SU-DHL-6 (cell line): ENCODE results near the gene ACVR1C.

Experiments
- H2AFZ ChIP-seq: fragments of 200-600 bp; sonication (generic); 2 replicates; pipeline ENCODE4 v1.6.1; 2014; ENCODE audit warnings: low read depth, mild to moderate bottlenecking, moderate library complexity, mixed read lengths, antibody characterized with exemption, low read length; ENCODE audit not compliant: severe bottlenecking
- H3F3A ChIP-seq: fragments of 200-600 bp; shearing (Covaris generic); 2 replicates; pipeline ENCODE4 v1.6.0; 2016; ENCODE audit warnings: antibody characterized with exemption, mild to moderate bottlenecking; ENCODE audit not compliant: insufficient read depth
- H3K27ac ChIP-seq: fragments of 200-600 bp; sonication (generic); 2 replicates; pipeline ENCODE4 v1.5.1; 2016; ENCODE audit warnings: low read depth, mild to moderate bottlenecking, low read length, moderate library complexity, mixed read lengths
- H3K27me3 ChIP-seq: fragments of 200-600 bp; sonication (generic), shearing (Covaris generic); 2 replicates; pipeline ENCODE4 v1.6.0; 2014; ENCODE audit warnings: mild to moderate bottlenecking, low read length
- H3K36me3 ChIP-seq: fragments of 200-600 bp; sonication (generic); 2 replicates; pipeline ENCODE4 v1.6.1; 2014; ENCODE audit warnings: mild to moderate bottlenecking, low read length, mixed read lengths
- H3K4me2 ChIP-seq: fragments of 300-600, 200-600 bp; shearing (Covaris generic), sonication (generic); 2 replicates; pipeline ENCODE4 v1.6.0; 2014; ENCODE audit warnings: low read length, low read depth, mild to moderate bottlenecking; ENCODE audit not compliant: poor library complexity, severe bottlenecking
- H3K4me3 ChIP-seq: fragments of 200-600 bp; sonication (generic); 2 replicates; pipeline ENCODE4 v1.5.1; 2014; ENCODE audit warnings: antibody characterized with exemption, low read length, mild to moderate bottlenecking, mixed read lengths; ENCODE audit not compliant: insufficient read depth, poor library complexity, severe bottlenecking
- H3K79me2 ChIP-seq: fragments of 200-600 bp; sonication (generic); 2 replicates; pipeline ENCODE4 v1.6.1; 2014; ENCODE audit warnings: mild to moderate bottlenecking, low read length, moderate library complexity; ENCODE audit not compliant: insufficient read depth
- H3K9ac ChIP-seq: fragments of 200-600 bp; sonication (generic); 2 replicates; pipeline ENCODE4 v1.7.0; 2014; ENCODE audit warnings: mild to moderate bottlenecking, low read length
- H3K9me2 ChIP-seq: fragments of 200-600 bp; sonication (generic); replicated peaks from 2 replicates; pipeline ENCODE4 v1.6.1; 2014; ENCODE audit warnings: low read length; ENCODE audit not compliant: insufficient read depth
- H3K9me3 ChIP-seq: fragments of 200-600 bp; sonication (generic); 2 replicates; pipeline ENCODE4 v1.6.1; 2014; ENCODE audit warnings: low read length, mixed read lengths; ENCODE audit not compliant: insufficient read depth
- H4K20me1 ChIP-seq: fragments of 200-600 bp; sonication (generic); 2 replicates; pipeline ENCODE4 v1.6.1; 2014; ENCODE audit warnings: low read depth, mild to moderate bottlenecking, antibody characterized with exemption, low read length, moderate library complexity, mixed read lengths
- CTCF ChIP-seq: fragments of 200-600 bp; sonication (generic); IDR thresholded peaks from one replicate; pipeline ENCODE4 v1.5.1; 2017; ENCODE audit warnings: antibody characterized with exemption, mild to moderate bottlenecking, low read length, moderate library complexity; ENCODE audit not compliant: insufficient read depth, poor library complexity, severe bottlenecking
- EZH2phosphoT487 ChIP-seq: fragments of 200-600 bp; sonication (generic), shearing (Covaris generic); conservative IDR thresholded peaks from 2 replicates; pipeline ENCODE4 v1.6.1; 2018; ENCODE audit warnings: mild to moderate bottlenecking, antibody characterized with exemption, low read length, moderate library complexity, mixed read lengths

Gene ACVR1C

GRCh38 chr2:157662401-157662800 is 33.7 kb upstream of the ACVR1C start:
- Histone ChIP-seq H3K27ac (no peak overlapping the region), H3K36me3 (no peaks in the 10 kb centered on the region), H3K79me2 (no peaks in the 10 kb centered on the region), H3F3A (no peaks in the 10 kb centered on the region), H3K9me3 (no peaks in the 10 kb centered on the region), H3K4me3 (no peak overlapping the region), H3K4me2 (no peak overlapping the region), H3K9me2 (no peaks in the 10 kb centered on the region), H3K27me3 (no peaks in the 10 kb centered on the region), H3K9ac (no peak overlapping the region), H4K20me1 (no peaks in the 10 kb centered on the region), H2AFZ (no peak overlapping the region)
- TF ChIP-seq CTCF (no peak), EZH2phosphoT487 (no peak)

GRCh38 chr2:157661776-157662175 is 33.1 kb upstream of the ACVR1C start:
- TF ChIP-seq CTCF, result no peak
- no peak for TF ChIP-seq EZH2phosphoT487
- Histone ChIP-seq H3K4me2 (no peak overlapping the region), H3K27ac (no peak overlapping the region), H3K36me3 (no peaks in the 10 kb centered on the region), H3K27me3 (no peaks in the 10 kb centered on the region), H3K79me2 (no peaks in the 10 kb centered on the region), H3F3A (no peaks in the 10 kb centered on the region), H4K20me1 (no peaks in the 10 kb centered on the region), H3K4me3 (no peak overlapping the region), H3K9me2 (no peaks in the 10 kb centered on the region), H3K9ac (no peak overlapping the region), H2AFZ (no peak overlapping the region), H3K9me3 (no peaks in the 10 kb centered on the region)

GRCh38 chr2:157657858-157658257 is 29.2 kb upstream of the ACVR1C start:
- Histone ChIP-seq H3F3A (no peaks in the 10 kb centered on the region), H4K20me1 (no peaks in the 10 kb centered on the region), H3K4me3 (no peak overlapping the region), H2AFZ (no peak overlapping the region), H3K9ac (no peak overlapping the region), H3K27me3 (no peaks in the 10 kb centered on the region), H3K27ac (no peak overlapping the region), H3K9me3 (no peaks in the 10 kb centered on the region), H3K4me2 (no peak overlapping the region), H3K36me3 (no peaks in the 10 kb centered on the region), H3K79me2 (no peaks in the 10 kb centered on the region), H3K9me2 (no peaks in the 10 kb centered on the region)
- no peak for TF ChIP-seq EZH2phosphoT487
- TF ChIP-seq CTCF, result no peak

- Histone ChIP-seq H3K27me3 (no peaks in the 10 kb centered on the region), H3K27ac (no peak overlapping the region), H3K4me3 (no peak overlapping the region), H3K79me2 (no peaks in the 10 kb centered on the region), H3K36me3 (no peaks in the 10 kb centered on the region), H4K20me1 (no peaks in the 10 kb centered on the region), H3K9me3 (no peaks in the 10 kb centered on the region), H2AFZ (no peak overlapping the region), H3F3A (no peaks in the 10 kb centered on the region), H3K4me2 (no peak overlapping the region), H3K9me2 (no peaks in the 10 kb centered on the region), H3K9ac (no peak overlapping the region)
- TF ChIP-seq EZH2phosphoT487 (no peak), CTCF (no peak)
Measured at GRCh38 chr2:157657101-157657500, 28.4 kb upstream of the ACVR1C start.
